GM12864 (cell line): ENCODE measurements around the gene ZNF620.

ENCODE experiments used
- DNase-seq: peaks from one replicate; pipeline ENCODE4 v3.0.0-alpha.2; 2011; ENCODE audit warnings: low read depth
- H3K4me3 ChIP-seq: 2 replicates; pipeline ENCODE4 v1.5.1; 2011; ENCODE audit warnings: mild to moderate bottlenecking, low read depth, low read length, control low read depth
- CTCF ChIP-seq: IDR thresholded peaks from 2 replicates; pipeline ENCODE4 v1.5.1; 2011; ENCODE audit warnings: low read depth, mild to moderate bottlenecking, moderate library complexity, low read length, control low read depth, inconsistent platforms; ENCODE audit errors: missing control alignments

Gene ZNF620

GRCh38 chr3:40476478-40477470, 29.1 kb upstream of the ZNF620 start, which contains the start of gene ZNF619:
Gene ZNF619, plus strand, starts transcription at chr3:40477122. Its CDS starts 858 bp downstream, at chr3:40477980.
- DNase-seq, result peak; percentile 31
- TF ChIP-seq CTCF, result no peak
- H3K4me3 ChIP-seq, result peak within 1 kb of the TSS; percentile 82

GRCh38 chr3:40477666-40478065, 28.2 kb upstream of the ZNF620 start:
- DNase-seq, result no peak
- peak overlapping the region; percentile 82 for H3K4me3 ChIP-seq
- no peak for TF ChIP-seq CTCF

DNA sequence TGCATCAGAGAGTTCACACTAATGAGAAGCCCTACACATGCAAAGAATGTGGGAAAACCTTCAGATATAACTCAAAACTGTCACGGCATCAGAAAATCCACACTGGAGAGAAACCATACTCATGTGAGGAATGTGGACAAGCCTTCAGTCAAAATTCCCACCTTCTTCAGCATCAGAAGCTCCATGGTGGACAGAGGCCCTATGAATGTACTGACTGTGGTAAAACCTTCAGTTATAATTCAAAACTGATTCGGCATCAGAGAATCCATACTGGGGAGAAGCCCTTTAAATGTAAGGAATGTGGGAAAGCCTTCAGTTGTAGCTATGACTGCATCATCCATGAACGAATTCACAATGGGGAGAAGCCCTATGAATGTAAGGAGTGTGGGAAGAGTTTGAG, 18.7 kb upstream of the ZNF620 start:
- no peak overlapping the region for H3K4me3 ChIP-seq

GRCh38 chr3:40490916-40491315, 14.9 kb upstream of the ZNF620 start:
- no peak for TF ChIP-seq CTCF
- no peak overlapping the region for H3K4me3 ChIP-seq
- no peak for DNase-seq

More for the DNA sequence above, 18.7 kb upstream of the ZNF620 start:
- DNase-seq, result no peak
- TF ChIP-seq CTCF, result no peak

DNA sequence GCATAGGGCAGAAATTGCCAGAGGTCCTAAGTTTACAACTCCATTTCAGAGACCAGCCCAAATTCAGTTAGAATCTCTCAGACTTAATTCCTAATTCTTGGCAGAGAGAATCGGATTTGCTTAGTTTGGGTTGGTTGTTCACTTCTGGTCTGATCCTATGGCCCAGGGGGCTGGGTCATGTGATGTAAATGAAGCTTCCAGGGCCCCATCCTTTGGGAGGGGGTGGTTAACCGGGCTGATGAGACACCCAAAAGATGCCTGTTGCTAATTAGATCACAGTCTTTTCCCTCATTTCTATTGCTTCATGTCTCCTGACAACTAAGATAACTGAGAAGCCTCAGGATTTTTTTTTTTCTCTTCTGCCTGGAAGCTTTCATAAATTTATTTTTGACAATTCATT, 11.1 kb upstream of the ZNF620 start:
- DNase-seq, result no peak
- no peak for TF ChIP-seq CTCF
- H3K4me3 ChIP-seq, result no peak overlapping the region

GRCh38 chr3:40497288-40497687, 8.6 kb upstream of the ZNF620 start:
- no peak for DNase-seq
- no peak overlapping the region for H3K4me3 ChIP-seq
- no peak for TF ChIP-seq CTCF

- TF ChIP-seq CTCF, result no peak
- DNase-seq, result no peak
- no peak overlapping the region for H3K4me3 ChIP-seq
Observed at GRCh38 chr3:40499952-40500351, 5.9 kb upstream of the ZNF620 start.
